Kidney epithelial cell (primary cell): Measurements from ENCODE around the gene R3HCC1L. TPM values are rescaled to one million over a fixed set of nuclear protein-coding genes. Genes with fewer than 3 reads are reported as not detected.
"Not testable (repeated sequence)": the region's sequence is repeated elsewhere in the genome, so short reads cannot be mapped to it uniquely, and the experiment has no call there.

ENCODE experiments used
- DNase-seq: peaks from one replicate; pipeline ENCODE4 v3.0.0-alpha.2; 2010; ENCODE audit warnings: low read depth
- H3K27me3 ChIP-seq: 2 replicates; pipeline ENCODE4 v1.6.0; 2011; ENCODE audit warnings: low read length; ENCODE audit not compliant: control insufficient read depth, insufficient read depth
- H3K36me3 ChIP-seq: 2 replicates; pipeline ENCODE4 v1.5.1; 2011; ENCODE audit warnings: low read length; ENCODE audit not compliant: control insufficient read depth, insufficient read depth
- H3K4me3 ChIP-seq: 2 replicates; pipeline ENCODE4 v1.5.1; 2011; ENCODE audit warnings: low read depth, mild to moderate bottlenecking, control low read depth, low read length
- CTCF ChIP-seq: IDR thresholded peaks from 2 replicates; pipeline ENCODE4 v1.5.1; 2011; ENCODE audit warnings: mild to moderate bottlenecking, moderate library complexity, low read length, control low read depth, inconsistent platforms; ENCODE audit not compliant: insufficient read depth, poor library complexity, severe bottlenecking
- total RNA-seq: library from RNA; depleted of rRNA; stranded (reverse); fragments of >200 nt; gene quantifications from 2 replicates; pipeline ENCODE4 v1.2.3, GENCODE V29; 2015

The R3HCC1L gene
- total RNA-seq, 1 donor from 2014 or later = 10.7 TPM

- Histone ChIP-seq H3K36me3 (no peaks in the 10 kb centered on the region), H3K4me3 (no peak overlapping the region), H3K27me3 (no peaks in the 10 kb centered on the region)
- no peak for TF ChIP-seq CTCF
- DNase-seq = no peak
These were observed 89.4 kb downstream of the R3HCC1L start for GRCh38 chr10:98223874-98224273.

GRCh38 chr10:98224509-98224908 lies 90.1 kb downstream of the R3HCC1L start:
- TF ChIP-seq CTCF = no peak
- H3K36me3 ChIP-seq = no peaks in the 10 kb centered on the region
- no peaks in the 10 kb centered on the region for H3K27me3 ChIP-seq
- H3K4me3 ChIP-seq = no peak overlapping the region
- no peak for DNase-seq

- Histone ChIP-seq H3K27me3 (no peaks in the 10 kb centered on the region), H3K36me3 (no peaks in the 10 kb centered on the region), H3K4me3 (no peak overlapping the region)
- no peak for DNase-seq
- no peak for TF ChIP-seq CTCF
These were observed 90.5 kb downstream of the R3HCC1L start for GRCh38 chr10:98224996-98225395.

- no peak for TF ChIP-seq CTCF
- no peak for DNase-seq
- Histone ChIP-seq H3K27me3 (no peaks in the 10 kb centered on the region), H3K4me3 (no peak overlapping the region), H3K36me3 (no peaks in the 10 kb centered on the region)
These were observed 92.2 kb downstream of the R3HCC1L start for GRCh38 chr10:98226508-98227144.

- H3K27me3 ChIP-seq, H3K4me3 ChIP-seq, DNase-seq, H3K36me3 ChIP-seq: not testable (repeated sequence)
These were observed 93.3 kb downstream of the R3HCC1L start for GRCh38 chr10:98227713-98228112.

- H3K27me3 ChIP-seq, DNase-seq, H3K36me3 ChIP-seq, H3K4me3 ChIP-seq: not testable (repeated sequence)
These were observed 93.8 kb downstream of the R3HCC1L start for GRCh38 chr10:98228266-98228665.

GRCh38 chr10:98231417-98231816 lies 97.0 kb downstream of the R3HCC1L start:
- TF ChIP-seq CTCF = no peak
- Histone ChIP-seq H3K27me3 (no peaks in the 10 kb centered on the region), H3K4me3 (no peak overlapping the region), H3K36me3 (no peaks in the 10 kb centered on the region)
- DNase-seq = no peak
